Measurements from ENCODE around the gene RHBDL1. TPM values are rescaled to one million over a fixed set of nuclear protein-coding genes. Genes with fewer than 3 reads are reported as not detected.

The RHBDL1 gene
- total and polyA plus RNA-seq, 9 of the 15 experiments (the other 6 are each of a cell fraction or from before 2014, with no cell fraction given), result 0.03 to 5.6 (median 1.3) TPM; not detected in 1

GRCh38 chr16:667113-667779 is 8.2 kb upstream of the RHBDL1 start (continued):
- TF ChIP-seq MYBL2 (IDR thresholded peaks at IDR 0.05; ENCODE audit: low read depth), result no peak
- TF ChIP-seq MYBL2 (CRISPR knock-in tag; IDR thresholded peaks at IDR 0.05; ENCODE audit: borderline replicate concordance), result peak; percentile 44; the same call in 1 of the 2 replicates
- TF ChIP-seq, protein P1, sequence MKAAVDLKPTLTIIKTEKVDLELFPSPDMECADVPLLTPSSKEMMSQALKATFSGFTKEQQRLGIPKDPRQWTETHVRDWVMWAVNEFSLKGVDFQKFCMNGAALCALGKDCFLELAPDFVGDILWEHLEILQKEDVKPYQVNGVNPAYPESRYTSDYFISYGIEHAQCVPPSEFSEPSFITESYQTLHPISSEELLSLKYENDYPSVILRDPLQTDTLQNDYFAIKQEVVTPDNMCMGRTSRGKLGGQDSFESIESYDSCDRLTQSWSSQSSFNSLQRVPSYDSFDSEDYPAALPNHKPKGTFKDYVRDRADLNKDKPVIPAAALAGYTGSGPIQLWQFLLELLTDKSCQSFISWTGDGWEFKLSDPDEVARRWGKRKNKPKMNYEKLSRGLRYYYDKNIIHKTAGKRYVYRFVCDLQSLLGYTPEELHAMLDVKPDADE (conservative IDR thresholded peaks at IDR 0.05; ENCODE audit: control insufficient read depth, low read depth, low read length), result 0 out of 2 replicates have a peak, but pooled peaks have one; percentile 24
- TF ChIP-seq MTA1 (IDR thresholded peaks at IDR 0.05; ENCODE audit: borderline replicate concordance), result no peak
- peak; percentile 86 for TF ChIP-seq IRF2 (CRISPR knock-in tag; IDR thresholded peaks at IDR 0.05)
- no peak for TF ChIP-seq GTF2B (IDR thresholded peaks at IDR 0.05; ENCODE audit: extremely low read depth, insufficient read length)
- TF ChIP-seq, protein P2, sequence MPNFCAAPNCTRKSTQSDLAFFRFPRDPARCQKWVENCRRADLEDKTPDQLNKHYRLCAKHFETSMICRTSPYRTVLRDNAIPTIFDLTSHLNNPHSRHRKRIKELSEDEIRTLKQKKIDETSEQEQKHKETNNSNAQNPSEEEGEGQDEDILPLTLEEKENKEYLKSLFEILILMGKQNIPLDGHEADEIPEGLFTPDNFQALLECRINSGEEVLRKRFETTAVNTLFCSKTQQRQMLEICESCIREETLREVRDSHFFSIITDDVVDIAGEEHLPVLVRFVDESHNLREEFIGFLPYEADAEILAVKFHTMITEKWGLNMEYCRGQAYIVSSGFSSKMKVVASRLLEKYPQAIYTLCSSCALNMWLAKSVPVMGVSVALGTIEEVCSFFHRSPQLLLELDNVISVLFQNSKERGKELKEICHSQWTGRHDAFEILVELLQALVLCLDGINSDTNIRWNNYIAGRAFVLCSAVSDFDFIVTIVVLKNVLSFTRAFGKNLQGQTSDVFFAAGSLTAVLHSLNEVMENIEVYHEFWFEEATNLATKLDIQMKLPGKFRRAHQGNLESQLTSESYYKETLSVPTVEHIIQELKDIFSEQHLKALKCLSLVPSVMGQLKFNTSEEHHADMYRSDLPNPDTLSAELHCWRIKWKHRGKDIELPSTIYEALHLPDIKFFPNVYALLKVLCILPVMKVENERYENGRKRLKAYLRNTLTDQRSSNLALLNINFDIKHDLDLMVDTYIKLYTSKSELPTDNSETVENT (CRISPR knock-in tag; IDR thresholded peaks at IDR 0.05), result 0 out of 2 replicates have a peak, but pooled peaks have one; percentile 9
- TF ChIP-seq, protein P3, sequence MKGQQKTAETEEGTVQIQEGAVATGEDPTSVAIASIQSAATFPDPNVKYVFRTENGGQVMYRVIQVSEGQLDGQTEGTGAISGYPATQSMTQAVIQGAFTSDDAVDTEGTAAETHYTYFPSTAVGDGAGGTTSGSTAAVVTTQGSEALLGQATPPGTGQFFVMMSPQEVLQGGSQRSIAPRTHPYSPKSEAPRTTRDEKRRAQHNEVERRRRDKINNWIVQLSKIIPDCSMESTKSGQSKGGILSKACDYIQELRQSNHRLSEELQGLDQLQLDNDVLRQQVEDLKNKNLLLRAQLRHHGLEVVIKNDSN (CRISPR knock-in tag; IDR thresholded peaks at IDR 0.05), result peak; percentile 24

All from K562 (cell line).